GM12878 (cell line): ENCODE measurements around the gene PMM1. TPM values are rescaled to one million over a fixed set of nuclear protein-coding genes. Genes with fewer than 3 reads are reported as not detected.

Experiments
- ATAC-seq: fragments of 200-7000 bp; cut with Tn5 transposase; 3 replicates; pipeline ENCODE4 v1.9.1; 2020; ENCODE audit warnings: mild to moderate bottlenecking, moderate library complexity
- Bru-seq: library from RNA; stranded (reverse); fragments of 400-500 nt; gene quantifications from one replicate; lab custom pipeline; 2021; lab: Mats Ljungman, UMichigan
- BruChase-seq, 2 experiments: library from RNA; stranded (reverse); fragments of 400-500 nt; gene quantifications; one replicate each; lab custom pipeline; 2021; lab: Mats Ljungman, UMichigan
- BruUV-seq: library from RNA; stranded (reverse); fragments of 400-500 nt; replicated peaks from 2 replicates; lab custom pipeline; 2021; lab: Mats Ljungman, UMichigan
- CTCF ChIA-PET: fragments of 300-600 bp; sonication (Branson Sonifier 250); formaldehyde crosslinking; extraction: SDS; loops from one replicate; lab custom pipeline; 2021; ENCODE audit warnings: inconsistent platforms; lab: Yijun Ruan, JAX
- POLR2A ChIA-PET: fragments of 350-600 bp; formaldehyde crosslinking; extraction: SDS; loops from one replicate; lab custom pipeline; 2021; ENCODE audit warnings: inconsistent platforms; lab: Charles Lee
- RAD21 ChIA-PET: fragments of 300-600 bp; sonication (Branson Sonifier 250); formaldehyde crosslinking; loops from one replicate; lab custom pipeline; 2023; ENCODE audit warnings: antibody characterized with exemption; ENCODE audit not compliant: unreplicated experiment; lab: Charles Lee
- SMC1A ChIA-PET: fragments of 300-600 bp; sonication (Branson Sonifier 250); formaldehyde crosslinking; loops from one replicate; lab custom pipeline; 2023; ENCODE audit not compliant: unreplicated experiment, uncharacterized antibody; lab: Charles Lee
- DNase-seq: peaks from one replicate; pipeline ENCODE4 v3.0.0-alpha.2; 2011; ENCODE audit warnings: low read depth, low spot score
- FAIRE-seq: peaks from 3 replicates; lab custom pipeline; 2011; peaks lifted over from hg19 to GRCh38; lab: Jason Lieb, UNC
- H2AFZ ChIP-seq: 2 replicates; pipeline ENCODE4 v1.6.0; 2011; ENCODE audit warnings: low read depth, low read length, control low read depth; ENCODE audit not compliant: control insufficient read depth
- H3K27ac ChIP-seq: 2 replicates; pipeline ENCODE4 v1.5.1; 2011; ENCODE audit warnings: control low read depth; ENCODE audit not compliant: control insufficient read depth, insufficient read depth
- H3K27me3 ChIP-seq, 2 experiments: replicated peaks in 1 of 2; 2 replicates each; pipeline versions ENCODE4 v1.6.0 to v1.6.1; 2011; ENCODE audit warnings: low read length in 1 of 2; ENCODE audit not compliant: control insufficient read depth in 2 of 2, insufficient read depth in 2 of 2
- H3K36me3 ChIP-seq, 2 experiments: 2 replicates each; pipeline ENCODE4 v1.5.1; 2011; ENCODE audit warnings: low read length in 1 of 2; ENCODE audit not compliant: control insufficient read depth in 2 of 2, insufficient read depth in 2 of 2
- H3K4me1 ChIP-seq: 2 replicates; pipeline ENCODE4 v1.6.1; 2011; ENCODE audit warnings: mild to moderate bottlenecking, low read length, moderate library complexity, mixed read lengths; ENCODE audit not compliant: control insufficient read depth, insufficient read depth
- H3K4me2 ChIP-seq: 2 replicates; pipeline ENCODE4 v1.6.0; 2011; ENCODE audit warnings: control low read depth; ENCODE audit not compliant: control insufficient read depth, insufficient read depth
- H3K4me3 ChIP-seq: fragments of 200-600 bp; sonication (generic); 2 replicates; pipeline ENCODE4 v1.5.1; 2016
- H3K79me2 ChIP-seq: 2 replicates; pipeline ENCODE4 v1.6.0; 2011; ENCODE audit warnings: low read length; ENCODE audit not compliant: control insufficient read depth, insufficient read depth
- H3K9ac ChIP-seq: 2 replicates; pipeline ENCODE4 v1.8.0; 2011; ENCODE audit warnings: low read length, control low read depth, mixed read lengths; ENCODE audit not compliant: control insufficient read depth, insufficient read depth
- H3K9me3 ChIP-seq: replicated peaks from 3 replicates; pipeline ENCODE4 v1.5.1; 2011; ENCODE audit warnings: mild to moderate bottlenecking, low read length; ENCODE audit not compliant: control insufficient read depth, insufficient read depth
- H4K20me1 ChIP-seq: 2 replicates; pipeline ENCODE4 v1.6.0; 2011; ENCODE audit not compliant: control insufficient read depth, insufficient read depth
- CHD2 ChIP-seq: IDR thresholded peaks from 2 replicates; pipeline ENCODE4 v1.6.1; 2011; ENCODE audit warnings: low read depth, low read length, improper control_type of control experiment, borderline replicate concordance
- DPF2 ChIP-seq: fragments of 450-650 bp; IDR thresholded peaks from 2 replicates; pipeline ENCODE4 v1.6.1; 2017; ENCODE audit warnings: mild to moderate bottlenecking
- E2F4 ChIP-seq: IDR thresholded peaks from 2 replicates; pipeline ENCODE4 v1.6.1; 2012; ENCODE audit warnings: low read depth, low read length, improper control_type of control experiment
- EED ChIP-seq: sonication (generic); IDR thresholded peaks from 2 replicates; pipeline ENCODE4 v1.6.1; 2016; ENCODE audit warnings: antibody characterized with exemption, low read depth
- ELK1 ChIP-seq: IDR thresholded peaks from 2 replicates; pipeline ENCODE4 v1.6.1; 2012; ENCODE audit warnings: low read depth, low read length, improper control_type of control experiment
- GABPA ChIP-seq: IDR thresholded peaks from 2 replicates; pipeline ENCODE4 v1.6.1; 2014; ENCODE audit warnings: antibody characterized with exemption, low read depth, mild to moderate bottlenecking, inconsistent platforms
- GATAD2B ChIP-seq: fragments of 450-650 bp; conservative IDR thresholded peaks from 2 replicates; pipeline ENCODE4 v1.6.1; 2017; ENCODE audit warnings: low read depth, mild to moderate bottlenecking, moderate library complexity
- HDAC6 ChIP-seq: fragments of 200-600 bp; sonication (generic); IDR thresholded peaks from one replicate; pipeline ENCODE4 v1.8.0; 2017; ENCODE audit warnings: antibody characterized with exemption; ENCODE audit not compliant: unreplicated experiment
- PBX3 ChIP-seq: IDR thresholded peaks from 2 replicates; pipeline ENCODE4 v1.6.1; 2011; ENCODE audit warnings: mild to moderate bottlenecking, low read depth, low read length, moderate library complexity; ENCODE audit not compliant: insufficient replicate concordance
- POLR2AphosphoS2 ChIP-seq: IDR thresholded peaks from 2 replicates; pipeline ENCODE4 v1.6.1; 2011; ENCODE audit warnings: low read depth, mild to moderate bottlenecking, low read length, improper control_type of control experiment, moderate library complexity
- SRF ChIP-seq, 2 experiments: IDR thresholded peaks; 2 replicates each; pipeline ENCODE4 v1.6.1; 2011; ENCODE audit warnings: low read depth in 2 of 2, low read length in 2 of 2, mild to moderate bottlenecking in 1 of 2, moderate library complexity in 1 of 2
- TAF1 ChIP-seq: IDR thresholded peaks from 2 replicates; pipeline ENCODE4 v1.6.1; 2011; ENCODE audit warnings: mild to moderate bottlenecking, low read depth, low read length, borderline replicate concordance
- ZNF207 ChIP-seq: fragments of 450-650 bp; IDR thresholded peaks from 2 replicates; pipeline ENCODE4 v1.6.1; 2014; ENCODE audit warnings: antibody characterized with exemption, mild to moderate bottlenecking, borderline replicate concordance
- WGBS: methylation state at CpG from one replicate; pipeline ENCODE4 v1.1.6; 2016; ENCODE audit warnings: low lambda C conversion rate; ENCODE audit not compliant: insufficient replicate concordance, insufficient coverage; ENCODE audit errors: missing lambda C conversion rate; 5-methylcytosine and 5-hydroxymethylcytosine counted together
- in situ Hi-C: fragments of 300-500 bp; cut with MboI; formaldehyde crosslinking; loops from 9 replicates; pipeline ENCODE4 v1.14.3; 2018; ENCODE audit warnings: mixed read lengths
- intact Hi-C: fragments of 100-400 bp; cut with micrococcal nuclease; formaldehyde crosslinking; loops from one replicate; pipeline ENCODE4 v1.14.2; 2022; ENCODE audit not compliant: unreplicated experiment
- long read RNA-seq, 2 experiments: library from polyadenylated mRNA; unstranded; transcript quantifications; one replicate each; pipeline ENCODE4 v2.0.0, GENCODE V29; 2019 to 2020
- polyA minus RNA-seq, 3 experiments: library from RNA; depleted of rRNA, polyadenylated mRNA; stranded (reverse); fragments of >200 nt; gene quantifications; 2 replicates each; pipeline ENCODE4 v1.2.3, GENCODE V29; 2011
- polyA plus RNA-seq, 11 experiments: library from polyadenylated mRNA; depleted of rRNA in 4 of 11; unstranded in 6 of 11; stranded (reverse) in 5 of 11; fragments of >200 nt; fragmentation: Nextera tagmentation in 4 of 11; fragmentation: Illumina TruSeq in 1 of 11; extraction: Ambion mirVana in 4 of 11; extraction: Trizol in 1 of 11; gene quantifications; 1 replicate in 1 of 11; 2 replicates in 10 of 11; pipeline versions ENCODE4 v1.2.1 to v1.2.3, GENCODE V29; 2011 to 2016; ENCODE audit warnings: inconsistent platforms in 2 of 11, missing spikeins in 2 of 11, low read depth in 1 of 11
- total RNA-seq, 4 experiments: library from RNA; depleted of rRNA in 3 of 4; stranded (reverse); fragments of >200 nt in 3 of 4; fragmentation: Illumina TruSeq in 1 of 4; extraction: Trizol in 1 of 4; gene quantifications; 2 replicates each; pipeline versions ENCODE4 v1.2.1 to v1.2.3, GENCODE V29; 2013 to 2021

The PMM1 gene
- total RNA-seq (2013; cell fraction: nucleolus; rRNA removed) = 9.0 and 9.7 TPM in 2 replicates
- total RNA-seq (2014; rRNA removed) (10.2 and 11.1 TPM in 2 replicates), total RNA-seq (2014; rRNA removed; fragmentation: Illumina TruSeq; extraction: Trizol) (8.1 and 8.2 TPM in 2 replicates), total RNA-seq (2021) (17.7 and 18.3 TPM in 2 replicates), polyA plus RNA-seq (2011; rRNA removed) (26.4 and 32.2 TPM in 2 replicates), polyA plus RNA-seq (2014; fragmentation: Illumina TruSeq; extraction: Trizol) (6.2 and 12.2 TPM in 2 replicates), polyA plus RNA-seq (2014; fragmentation: Nextera tagmentation; extraction: Ambion mirVana) (10 to 100 TPM; 10.5 to 16.1 TPM), polyA plus RNA-seq (2014; rRNA removed) (22.3 and 22.6 TPM in 2 replicates), polyA plus RNA-seq (2016; fragmentation: Nextera tagmentation; extraction: Ambion mirVana) (10 to 100 TPM; 20.5 to 22.7 TPM), polyA minus RNA-seq (2011; rRNA and poly(A)+ RNA removed) (12.6 and 26.4 TPM in 2 replicates), Bru-seq, nascent RNA (percentile 55 among the genes with signal in this experiment), BruChase-seq, experiment 1, labeled RNA remaining after a 6-hour chase (percentile 62 among the genes with signal in this experiment), BruChase-seq, experiment 2, labeled RNA remaining after a 2-hour chase (percentile 58 among the genes with signal in this experiment)
- polyA plus RNA-seq (2011; ENCODE audit: low read depth) = 16.7 TPM
- polyA plus RNA-seq (2011; cell fraction: cytosol; rRNA removed) = 51.7 and 57.1 TPM in 2 replicates
- 47.0 and 51.2 TPM in 2 replicates for polyA plus RNA-seq (2011; cell fraction: nucleus; rRNA removed)
- polyA plus RNA-seq (2012) = 28.2 and 29.7 TPM in 2 replicates
- polyA minus RNA-seq (2011; cell fraction: cytosol; rRNA and poly(A)+ RNA removed) = 7.5 and 16.2 TPM in 2 replicates
- polyA minus RNA-seq (2011; cell fraction: nucleus; rRNA and poly(A)+ RNA removed) = 10.6 and 15.4 TPM in 2 replicates
- long read RNA-seq, experiment 1, transcript PMM1-201 (8 exons, 1,298 nt) = major isoform, 21 of 24 reads
- long read RNA-seq, experiment 1, partial matches to known transcripts = 3 of 24 reads
- long read RNA-seq, experiment 1, other reads (novel, unspliced or antisense) = 0 of 24 reads
- long read RNA-seq, experiment 2, transcript PMM1-201 (8 exons, 1,298 nt) = major isoform, 30 of 38 reads
- long read RNA-seq, experiment 2, partial matches to known transcripts = 0 of 38 reads
- long read RNA-seq, experiment 2, other reads (novel, unspliced or antisense) = 5 of 38 reads

GRCh38 chr22:41589391-41590241 lies at the start of gene PMM1:
Gene PMM1, minus strand, starts transcription at chr22:41589840. Its CDS starts 35 bp downstream, at chr22:41589805.
- CTCF ChIA-PET = interaction anchor here (0.6 to 4.9 kb wide), 15 partner anchors 9 to 185 kb away, joined by 3 to 29 read pairs (median 6); partner anchors contain the start of genes DESI1, POLR3H and XRCC6
- RAD21 ChIA-PET = interaction anchor here (0.6 to 2.5 kb wide), 14 partner anchors 8 to 774 kb away, joined by 3 to 24 read pairs (median 5); partner anchors contain the start of genes DESI1, POLR3H, TEF and XRCC6
- Histone ChIP-seq H4K20me1 (no peaks in the 10 kb centered on the region), H3K36me3 (no peaks in the 10 kb centered on the region), H3K27me3 (no peaks in the 10 kb centered on the region), H3K9me3 (no peaks in the 10 kb centered on the region), H2AFZ (peak within 1 kb of the TSS; percentile 91), H3K27ac (peak within 1 kb of the TSS; percentile 66), H3K79me2 (peaks cover 3% of the 10 kb centered on the region), H3K4me1 (peaks cover 3% of the 10 kb centered on the region; the same call in 1 of the 2 replicates), H3K4me3 (peak within 1 kb of the TSS; percentile 94), H3K9ac (peak within 1 kb of the TSS; percentile 74), H3K4me2 (peak within 1 kb of the TSS; percentile 72)
- peak; percentile 98 for DNase-seq
- BruUV-seq = no TSS peak
- intact Hi-C loops (loop anchor here (1.0 kb wide), 1 partner anchor 30 kb away; no protein-coding TSS in a partner anchor), in situ Hi-C loops (no loop called here)
- ATAC-seq = peak; percentile 98
- FAIRE-seq = peak; percentile 99
- SMC1A ChIA-PET = interaction anchor here (0.6 to 4.6 kb wide), 8 partner anchors 8 to 177 kb away, joined by 3 to 22 read pairs (median 4); partner anchors contain the start of gene POLR3H
- POLR2A ChIA-PET = interaction anchor here (0.5 to 3.3 kb wide), 29 partner anchors 9 to 1517 kb away, joined by 3 to 74 read pairs (median 4); partner anchors contain the start of genes ACO2, DESI1, PHF5A and POLR3H
- WGBS = under 1% methylated on average over 50 of the region's 61 CpGs
- 0 out of 4 replicates have a peak, but pooled peaks of 1 of the 2 experiments have one; percentile 21 for TF ChIP-seq SRF (IDR thresholded peaks at IDR 0.05; ENCODE audit: low read depth in 2 of 2, low read length in 2 of 2)
- TF ChIP-seq PBX3 = no peak
- peak; percentile 50; the same call in 1 of the 2 replicates for TF ChIP-seq POLR2AphosphoS2
- peak; percentile 61; the same call in 1 of the 2 replicates for TF ChIP-seq GATAD2B
- TF ChIP-seq GABPA = peak; percentile 37; the same call in 1 of the 2 replicates
- 0 out of 2 replicates have a peak, but pooled peaks have one; percentile 24 for TF ChIP-seq ZNF207
- TF ChIP-seq HDAC6 = no peak
- TF ChIP-seq TAF1 = peak; percentile 42; the same call in 1 of the 2 replicates
- peak; percentile 26; the same call in 1 of the 2 replicates for TF ChIP-seq DPF2
- no peak for TF ChIP-seq ELK1
- TF ChIP-seq CHD2 = peak; percentile 80
- no peak for TF ChIP-seq E2F4
- TF ChIP-seq EED = no peak
